ENCODE data around the gene NDUFB10.

DNA sequence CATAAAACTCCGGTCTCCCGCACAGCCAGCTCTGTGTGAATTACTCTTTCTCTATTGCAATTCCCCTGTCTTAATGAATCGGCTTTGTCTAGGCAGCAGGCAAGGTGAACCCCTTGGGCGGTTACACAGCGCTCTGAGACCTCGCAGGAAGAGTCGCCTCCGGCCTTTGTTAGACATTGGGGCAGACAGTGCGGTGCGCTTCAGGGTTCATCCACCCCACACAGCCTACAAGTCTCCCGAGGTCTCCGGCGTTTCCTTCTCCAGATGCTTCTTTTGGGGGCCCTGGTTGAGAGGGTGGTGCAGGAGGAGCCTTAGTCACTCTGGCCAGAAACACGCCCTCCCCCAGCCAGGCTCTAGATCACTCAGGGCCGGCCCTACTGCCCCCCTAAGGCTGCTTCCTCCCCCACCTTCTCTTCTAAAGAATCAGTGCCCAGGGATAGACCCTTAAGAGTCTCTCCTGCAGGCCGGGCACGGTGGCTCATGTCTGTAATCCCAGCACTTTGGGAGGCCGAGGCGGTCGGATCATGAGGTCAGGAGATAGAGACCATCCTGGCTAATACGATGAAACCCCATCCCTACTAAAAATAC lies 14.6 kb upstream of the NDUFB10 start:
- TF ChIP-seq, protein P1, sequence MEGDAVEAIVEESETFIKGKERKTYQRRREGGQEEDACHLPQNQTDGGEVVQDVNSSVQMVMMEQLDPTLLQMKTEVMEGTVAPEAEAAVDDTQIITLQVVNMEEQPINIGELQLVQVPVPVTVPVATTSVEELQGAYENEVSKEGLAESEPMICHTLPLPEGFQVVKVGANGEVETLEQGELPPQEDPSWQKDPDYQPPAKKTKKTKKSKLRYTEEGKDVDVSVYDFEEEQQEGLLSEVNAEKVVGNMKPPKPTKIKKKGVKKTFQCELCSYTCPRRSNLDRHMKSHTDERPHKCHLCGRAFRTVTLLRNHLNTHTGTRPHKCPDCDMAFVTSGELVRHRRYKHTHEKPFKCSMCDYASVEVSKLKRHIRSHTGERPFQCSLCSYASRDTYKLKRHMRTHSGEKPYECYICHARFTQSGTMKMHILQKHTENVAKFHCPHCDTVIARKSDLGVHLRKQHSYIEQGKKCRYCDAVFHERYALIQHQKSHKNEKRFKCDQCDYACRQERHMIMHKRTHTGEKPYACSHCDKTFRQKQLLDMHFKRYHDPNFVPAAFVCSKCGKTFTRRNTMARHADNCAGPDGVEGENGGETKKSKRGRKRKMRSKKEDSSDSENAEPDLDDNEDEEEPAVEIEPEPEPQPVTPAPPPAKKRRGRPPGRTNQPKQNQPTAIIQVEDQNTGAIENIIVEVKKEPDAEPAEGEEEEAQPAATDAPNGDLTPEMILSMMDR (IDR thresholded peaks at IDR 0.05) = no peak
- TF ChIP-seq POLR2AphosphoS5 (IDR thresholded peaks at IDR 0.05) = no peak
- TF ChIP-seq POLR2A (IDR thresholded peaks at IDR 0.05) = no peak
